LNCAP (cell line): Measurements from ENCODE around the gene LMF2.

ENCODE experiments used
- TF ChIP-seq, protein P1 (sequence below): fragments of 450-650 bp; IDR thresholded peaks from 2 replicates; pipeline ENCODE4 v1.5.1; 2017; ENCODE audit warnings: mild to moderate bottlenecking

The LMF2 gene, protein sequence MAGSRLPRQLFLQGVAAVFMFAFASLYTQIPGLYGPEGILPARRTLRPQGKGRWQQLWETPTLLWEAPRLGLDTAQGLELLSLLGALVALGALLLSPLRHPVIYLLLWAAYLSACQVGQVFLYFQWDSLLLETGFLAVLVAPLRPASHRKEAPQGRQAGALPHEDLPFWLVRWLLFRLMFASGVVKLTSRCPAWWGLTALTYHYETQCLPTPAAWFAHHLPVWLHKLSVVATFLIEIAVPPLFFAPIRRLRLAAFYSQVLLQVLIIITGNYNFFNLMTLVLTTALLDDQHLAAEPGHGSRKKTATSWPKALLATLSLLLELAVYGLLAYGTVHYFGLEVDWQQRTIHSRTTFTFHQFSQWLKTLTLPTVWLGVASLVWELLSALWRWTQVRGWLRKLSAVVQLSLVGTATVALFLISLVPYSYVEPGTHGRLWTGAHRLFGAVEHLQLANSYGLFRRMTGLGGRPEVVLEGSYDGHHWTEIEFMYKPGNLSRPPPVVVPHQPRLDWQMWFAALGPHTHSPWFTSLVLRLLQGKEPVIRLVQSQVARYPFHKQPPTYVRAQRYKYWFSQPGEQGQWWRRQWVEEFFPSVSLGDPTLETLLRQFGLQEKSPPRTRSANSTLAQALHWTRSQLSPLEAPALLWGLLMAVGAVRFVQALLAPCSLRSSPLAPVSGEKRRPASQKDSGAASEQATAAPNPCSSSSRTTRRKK

DNA sequence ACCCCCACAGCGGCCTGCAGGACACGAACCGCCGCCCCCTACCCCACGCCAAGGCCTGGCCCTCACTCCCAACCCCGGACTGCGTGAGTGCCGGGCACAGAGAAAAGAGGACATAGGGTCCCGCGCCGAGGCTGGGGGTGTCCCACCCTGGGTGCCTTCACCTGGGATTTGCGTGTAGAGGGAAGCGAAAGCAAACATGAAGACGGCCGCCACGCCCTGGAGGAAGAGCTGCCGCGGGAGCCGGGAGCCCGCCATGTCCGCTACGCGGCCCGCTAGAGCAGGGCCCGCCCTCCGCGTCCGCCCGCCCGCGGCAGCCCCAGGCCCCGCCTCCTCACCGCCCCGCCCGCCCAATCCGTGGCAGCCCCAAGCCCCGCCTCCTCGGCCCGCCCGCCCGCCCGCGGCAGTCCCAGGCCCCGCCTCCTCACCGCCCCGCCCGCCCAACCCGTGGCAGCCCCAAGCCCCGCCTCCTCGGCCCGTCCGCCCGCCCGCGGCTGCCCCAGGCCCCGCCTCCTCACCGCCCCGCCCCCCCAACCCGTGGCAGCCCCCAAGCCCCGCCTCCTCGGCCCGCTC, at the start of gene LMF2:
TSS of gene LMF2 (minus strand) at position 282 of the 570 bp plus-strand sequence. CDS start at position 255, 27 bp downstream.
- TF ChIP-seq, protein P1, sequence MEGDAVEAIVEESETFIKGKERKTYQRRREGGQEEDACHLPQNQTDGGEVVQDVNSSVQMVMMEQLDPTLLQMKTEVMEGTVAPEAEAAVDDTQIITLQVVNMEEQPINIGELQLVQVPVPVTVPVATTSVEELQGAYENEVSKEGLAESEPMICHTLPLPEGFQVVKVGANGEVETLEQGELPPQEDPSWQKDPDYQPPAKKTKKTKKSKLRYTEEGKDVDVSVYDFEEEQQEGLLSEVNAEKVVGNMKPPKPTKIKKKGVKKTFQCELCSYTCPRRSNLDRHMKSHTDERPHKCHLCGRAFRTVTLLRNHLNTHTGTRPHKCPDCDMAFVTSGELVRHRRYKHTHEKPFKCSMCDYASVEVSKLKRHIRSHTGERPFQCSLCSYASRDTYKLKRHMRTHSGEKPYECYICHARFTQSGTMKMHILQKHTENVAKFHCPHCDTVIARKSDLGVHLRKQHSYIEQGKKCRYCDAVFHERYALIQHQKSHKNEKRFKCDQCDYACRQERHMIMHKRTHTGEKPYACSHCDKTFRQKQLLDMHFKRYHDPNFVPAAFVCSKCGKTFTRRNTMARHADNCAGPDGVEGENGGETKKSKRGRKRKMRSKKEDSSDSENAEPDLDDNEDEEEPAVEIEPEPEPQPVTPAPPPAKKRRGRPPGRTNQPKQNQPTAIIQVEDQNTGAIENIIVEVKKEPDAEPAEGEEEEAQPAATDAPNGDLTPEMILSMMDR, result no peak

DNA sequence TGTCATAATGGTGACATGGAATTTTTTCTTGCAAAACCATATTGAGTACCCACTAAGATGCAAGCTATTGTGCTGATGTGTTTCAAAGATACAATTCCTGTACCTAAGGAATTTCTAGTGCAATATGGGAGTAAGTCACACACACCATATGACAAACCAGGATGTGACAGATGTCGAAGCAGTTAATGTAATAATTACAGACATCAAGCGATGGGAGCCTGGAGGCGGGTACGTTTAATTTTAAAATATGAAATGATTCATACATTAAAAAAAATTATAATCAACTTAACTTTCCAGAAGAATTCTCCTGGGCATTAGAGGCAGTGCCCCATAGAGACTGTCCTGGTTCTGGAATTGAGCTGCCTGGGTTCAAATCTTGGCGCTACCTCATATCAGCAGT, 49.2 kb upstream of the LMF2 start:
- TF ChIP-seq, protein P1, result no peak

DNA sequence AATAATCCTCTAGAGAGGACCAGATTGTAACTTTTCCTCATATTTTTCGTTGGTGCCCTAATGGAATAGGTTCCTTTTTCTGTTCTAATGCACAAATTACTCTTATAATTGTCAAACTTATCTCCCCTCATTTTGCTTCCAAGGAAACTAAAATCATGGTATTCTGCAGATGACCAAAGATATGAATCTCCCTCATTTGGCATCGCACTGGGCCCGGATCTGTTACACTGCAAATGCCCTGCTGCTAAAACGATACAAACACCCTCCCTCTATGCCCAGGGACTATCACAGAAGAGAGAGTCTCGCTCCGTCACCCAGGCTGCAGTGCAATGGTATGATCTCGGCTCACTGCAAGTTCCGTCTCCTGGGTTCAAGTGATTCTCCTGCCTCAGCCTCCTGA, 45.8 kb upstream of the LMF2 start:
- TF ChIP-seq, protein P1, result no peak

DNA sequence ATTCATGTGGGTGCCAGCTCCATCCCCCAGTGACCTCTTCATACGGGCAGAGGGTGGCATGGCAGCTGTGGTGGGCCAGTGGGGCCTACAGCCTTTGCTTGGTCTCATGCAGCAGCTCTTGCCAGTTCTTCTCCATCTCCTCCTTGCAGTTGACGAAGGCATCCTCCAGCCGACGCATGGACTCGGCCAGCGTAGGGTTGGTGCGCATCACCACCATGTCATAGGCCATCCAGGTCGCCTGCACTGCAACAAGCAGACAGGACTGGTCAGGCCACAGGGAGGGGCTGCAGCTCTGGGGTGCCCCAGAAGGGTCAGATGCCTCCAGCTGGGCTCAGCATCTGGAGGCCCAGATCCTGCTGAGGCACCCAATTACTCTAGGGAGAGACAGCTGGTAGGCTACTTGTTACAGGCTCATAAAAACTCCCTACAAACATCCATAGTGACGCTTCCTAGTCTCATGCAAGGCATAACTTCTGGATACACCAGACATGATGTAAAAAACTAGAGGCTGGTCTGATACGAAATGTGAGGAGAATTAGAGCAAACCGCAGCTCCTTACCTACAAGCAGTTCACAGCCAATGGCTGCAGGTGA, 43.8 kb upstream of the LMF2 start:
- TF ChIP-seq, protein P1, result no peak

DNA sequence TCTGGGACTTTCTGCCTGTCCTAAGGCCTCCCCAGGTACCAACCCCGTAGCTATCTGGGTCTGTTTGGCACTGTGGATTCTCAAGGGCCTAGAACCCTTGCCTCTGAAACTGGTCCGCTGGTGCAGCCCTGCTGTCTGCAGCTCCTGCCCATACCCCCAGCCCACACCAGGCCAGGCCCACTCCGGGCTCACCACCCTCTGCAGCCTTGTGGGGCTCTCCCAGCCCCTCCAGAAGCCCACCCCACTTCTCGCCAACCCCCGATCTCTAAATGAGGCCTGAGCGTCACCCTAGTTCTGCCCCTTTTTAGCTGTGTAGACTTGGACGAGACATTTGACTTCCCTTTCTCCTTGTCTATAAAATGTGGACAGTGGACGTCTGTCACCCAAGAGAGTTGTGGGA, 42.9 kb upstream of the LMF2 start:
- TF ChIP-seq, protein P1, result no peak

DNA sequence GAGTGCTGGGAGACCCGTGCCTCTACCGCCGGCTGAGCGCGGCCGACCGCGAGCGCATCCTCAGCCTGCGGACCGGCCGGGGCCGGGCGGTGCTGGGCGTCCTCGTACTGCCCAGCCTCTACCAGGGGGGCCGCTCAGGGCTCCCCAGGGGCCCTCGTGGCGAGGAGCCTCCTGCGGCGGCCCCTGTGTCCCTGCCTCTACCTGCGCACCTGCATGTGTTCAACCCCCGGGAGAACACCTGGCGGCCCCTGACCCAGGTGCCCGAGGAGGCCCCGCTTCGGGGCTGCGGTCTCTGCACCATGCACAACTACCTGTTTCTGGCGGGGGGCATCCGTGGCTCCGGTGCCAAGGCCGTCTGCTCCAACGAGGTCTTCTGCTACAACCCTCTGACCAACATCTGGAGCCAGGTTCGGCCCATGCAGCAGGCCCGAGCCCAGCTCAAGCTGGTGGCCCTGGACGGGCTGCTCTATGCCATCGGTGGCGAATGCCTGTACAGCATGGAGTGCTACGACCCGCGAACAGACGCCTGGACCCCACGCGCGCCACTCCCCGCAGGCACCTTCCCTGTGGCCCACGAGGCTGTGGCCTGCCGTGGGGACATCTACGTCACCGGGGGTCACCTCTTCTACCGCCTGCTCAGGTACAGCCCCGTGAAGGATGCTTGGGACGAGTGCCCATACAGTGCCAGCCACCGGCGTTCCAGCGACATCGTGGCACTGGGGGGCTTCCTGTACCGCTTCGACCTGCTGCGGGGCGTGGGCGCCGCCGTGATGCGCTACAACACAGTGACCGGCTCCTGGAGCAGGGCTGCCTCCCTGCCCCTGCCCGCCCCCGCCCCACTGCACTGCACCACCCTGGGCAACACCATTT, 41.7 kb upstream of the LMF2 start:
- TF ChIP-seq, protein P1, result no peak
